ENCODE results near the gene CCND1. TPM values are rescaled to one million over a fixed set of nuclear protein-coding genes. Genes with fewer than 3 reads are reported as not detected.

The CCND1 gene
- total RNA-seq, 3 donors from 2014 or later (not counting 1 experiment from before 2014, with no cell fraction given) = 1.4 to 2.3 (median 2.3) TPM

DNA sequence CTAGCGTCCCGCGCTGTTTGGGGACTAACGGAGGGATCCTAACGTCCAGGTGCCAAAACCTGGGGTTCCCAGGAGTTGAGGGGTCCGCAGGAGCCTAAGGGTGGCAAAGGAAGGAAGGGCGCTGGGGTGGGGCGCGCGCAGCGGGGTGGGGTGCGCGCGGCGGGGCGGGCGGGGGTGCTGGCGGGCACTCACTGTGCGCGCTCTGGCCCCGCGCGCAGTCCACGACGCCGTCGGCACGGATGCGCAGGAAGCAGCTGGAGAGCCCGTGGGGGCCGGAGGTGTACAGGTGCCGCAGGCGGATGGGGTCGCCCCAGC lies 62.5 kb downstream of the CCND1 start:
- Histone ChIP-seq H3K9me3 (ENCODE audit: control insufficient read depth, insufficient read depth, low read length) (no peaks in the 10 kb centered on the region), H3K27me3 (ENCODE audit: control insufficient read depth, insufficient read depth, low read length) (peaks cover 29% of the 10 kb centered on the region), H3K4me3 (ENCODE audit: low read length) (no peak overlapping the region), H3K27ac (ENCODE audit: low read length) (no peak overlapping the region), H3K36me3 (ENCODE audit: control insufficient read depth, insufficient read depth, low read length) (no peaks in the 10 kb centered on the region), H3K4me1 (ENCODE audit: control insufficient read depth, insufficient read depth, low read length) (peaks cover 3% of the 10 kb centered on the region)
- peaks cover 33 to 41% of the 10 kb centered on the region in 2 donors for H3K27me3 Mint-ChIP-seq (ENCODE audit: low read depth in 2 of 2)
- no peak for TF ChIP-seq CTCF (IDR thresholded peaks at IDR 0.05)
- intact Hi-C loops (cut with micrococcal nuclease) = no loop called here
- no peak overlapping the region for H3K4me3 Mint-ChIP-seq
- ATAC-seq (no peak), DNase-seq (no peak)
- H3K9me3 Mint-ChIP-seq = no peaks in the 10 kb centered on the region
- no peaks in the 10 kb centered on the region for H3K4me1 Mint-ChIP-seq
- H3K27ac Mint-ChIP-seq = no peak overlapping the region
- 5% methylated on average over 34 of the region's 34 CpGs for WGBS (ENCODE audit: insufficient coverage)
- H3K36me3 Mint-ChIP-seq = no peaks in the 10 kb centered on the region

Other genes starting within 250 kb of the CCND1 start
- not detected for gene LINC01488, start 159.5 kb upstream of the CCND1 start, total RNA-seq
- 10 to 100 TPM; 23.2 to 33.5 (median 25.3) TPM for gene LTO1, start 34.2 kb downstream of the CCND1 start, total RNA-seq
- gene FGF19, start 62.9 kb downstream of the CCND1 start, total RNA-seq = not detected
- not detected for gene FGF4, start 134.2 kb downstream of the CCND1 start, total RNA-seq
- not detected for gene FGF3, start 178.3 kb downstream of the CCND1 start, total RNA-seq